Body of pancreas (tissue), 4 donors: ENCODE results near the gene RPAP2. TPM values are rescaled to one million over a fixed set of nuclear protein-coding genes. Genes with fewer than 3 reads are reported as not detected.
"Not testable (repeated sequence)": the region's sequence is repeated elsewhere in the genome, so short reads cannot be mapped to it uniquely, and the experiment has no call there.

Experiments used
- ATAC-seq: fragments of 150-250 bp; one replicate; pipeline ENCODE4 v1.9.1; 2016
- DNase-seq, 4 donors: peaks; one replicate each; pipeline ENCODE4 v3.0.0-alpha.2; 2019
- H3K27ac ChIP-seq, 4 donors: fragments of 200-600 bp; sonication (generic); 1 replicate in 3 of 4; 2 replicates in 1 of 4; pipeline versions ENCODE4 v1.5.1 to v1.6.1; 2016 to 2019; ENCODE audit warnings: mild to moderate bottlenecking in 1 of 4, mixed read lengths in 1 of 4, moderate library complexity in 1 of 4
- H3K27me3 ChIP-seq, 2 donors: fragments of 200-600 bp; sonication (generic); one replicate each; pipeline ENCODE4 v1.6.0; 2016; ENCODE audit warnings: mild to moderate bottlenecking in 1 of 2
- H3K36me3 ChIP-seq, 2 donors: fragments of 200-600 bp; sonication (generic); replicated peaks in 1 of 2; 2 replicates each; pipeline ENCODE4 v1.5.1; 2016; ENCODE audit warnings: low read depth in 2 of 2; ENCODE audit not compliant: insufficient read depth in 1 of 2
- H3K4me1 ChIP-seq: fragments of 200-600 bp; sonication (generic); one replicate; pipeline ENCODE4 v1.6.0; 2016
- H3K4me3 ChIP-seq, 2 donors: fragments of 200-600 bp; sonication (generic); 1 replicate in 1 of 2; 2 replicates in 1 of 2; pipeline ENCODE4 v1.5.1; 2016 to 2019
- H3K9me3 ChIP-seq, 3 donors: fragments of 200-600 bp; sonication (generic); 1 replicate in 2 of 3; 2 replicates in 1 of 3; pipeline ENCODE4 v1.5.1; 2016
- POLR2A ChIP-seq, 3 donors: fragments of 450-650 bp; IDR thresholded peaks; one replicate each; pipeline ENCODE4 v1.6.1; 2016; ENCODE audit warnings: antibody characterized with exemption in 3 of 3, mild to moderate bottlenecking in 2 of 3
- WGBS, 2 donors: methylation state at CpG; one replicate each; pipeline ENCODE4 v1.1.5; 2017; 5-methylcytosine and 5-hydroxymethylcytosine counted together
- intact Hi-C: fragments of 100-400 bp; cut with DNase I; formaldehyde crosslinking; loops from one replicate; pipeline ENCODE4 v1.15.1; 2023
- total RNA-seq, 2 donors: library from RNA; depleted of rRNA; stranded (reverse); fragments of >200 nt; gene quantifications; one replicate each; pipeline ENCODE4 v1.1.0, GENCODE V29; 2016
- TF ChIP-seq, protein P1 (sequence below), 7 experiments: fragments of 450-650 bp in 4 of 7; fragments of 200-600 bp in 3 of 7; sonication (generic) in 3 of 7; IDR thresholded peaks; one replicate each; pipeline ENCODE4 v1.5.1; 2016 to 2019; ENCODE audit warnings: antibody characterized with exemption in 7 of 7

RPAP2 gene
- total RNA-seq, 2 donors from 2014 or later, result 3.9 to 4.9 TPM

- ATAC-seq (no peak), DNase-seq (no peak)
- no peaks in the 10 kb centered on the region for H3K9me3 ChIP-seq
- no peaks in the 10 kb centered on the region for H3K36me3 ChIP-seq
- no peaks in the 10 kb centered on the region for H3K27me3 ChIP-seq
- intact Hi-C loops, result no loop called here
- no peaks in the 10 kb centered on the region for H3K4me1 ChIP-seq
- H3K27ac ChIP-seq, result no peak overlapping the region
- H3K4me3 ChIP-seq, result no peak overlapping the region
- 88 to 96% methylated on average over 1 of the region's 1 CpG for WGBS, 2 donors
- TF ChIP-seq POLR2A (IDR thresholded peaks at IDR 0.05), result no peak
- TF ChIP-seq, protein P1, sequence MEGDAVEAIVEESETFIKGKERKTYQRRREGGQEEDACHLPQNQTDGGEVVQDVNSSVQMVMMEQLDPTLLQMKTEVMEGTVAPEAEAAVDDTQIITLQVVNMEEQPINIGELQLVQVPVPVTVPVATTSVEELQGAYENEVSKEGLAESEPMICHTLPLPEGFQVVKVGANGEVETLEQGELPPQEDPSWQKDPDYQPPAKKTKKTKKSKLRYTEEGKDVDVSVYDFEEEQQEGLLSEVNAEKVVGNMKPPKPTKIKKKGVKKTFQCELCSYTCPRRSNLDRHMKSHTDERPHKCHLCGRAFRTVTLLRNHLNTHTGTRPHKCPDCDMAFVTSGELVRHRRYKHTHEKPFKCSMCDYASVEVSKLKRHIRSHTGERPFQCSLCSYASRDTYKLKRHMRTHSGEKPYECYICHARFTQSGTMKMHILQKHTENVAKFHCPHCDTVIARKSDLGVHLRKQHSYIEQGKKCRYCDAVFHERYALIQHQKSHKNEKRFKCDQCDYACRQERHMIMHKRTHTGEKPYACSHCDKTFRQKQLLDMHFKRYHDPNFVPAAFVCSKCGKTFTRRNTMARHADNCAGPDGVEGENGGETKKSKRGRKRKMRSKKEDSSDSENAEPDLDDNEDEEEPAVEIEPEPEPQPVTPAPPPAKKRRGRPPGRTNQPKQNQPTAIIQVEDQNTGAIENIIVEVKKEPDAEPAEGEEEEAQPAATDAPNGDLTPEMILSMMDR (IDR thresholded peaks at IDR 0.05), result no peak
Measured at GRCh38 chr1:92274939-92275338, 23.9 kb upstream of the RPAP2 start.

- WGBS, 2 donors, result 92 to 98% methylated on average over 3 of the region's 3 CpGs
- H3K9me3 ChIP-seq, result no peaks in the 10 kb centered on the region
- no peaks in the 10 kb centered on the region for H3K36me3 ChIP-seq
- no peak overlapping the region for H3K27ac ChIP-seq
- H3K4me1 ChIP-seq, result no peaks in the 10 kb centered on the region
- TF ChIP-seq, protein P1 (IDR thresholded peaks at IDR 0.05), result no peak
- no peak for TF ChIP-seq POLR2A (IDR thresholded peaks at IDR 0.05)
- H3K27me3 ChIP-seq, result no peaks in the 10 kb centered on the region
- intact Hi-C loops, result no loop called here
- H3K4me3 ChIP-seq, result no peak overlapping the region
- no peak for DNase-seq
- no peak for ATAC-seq
Measured at GRCh38 chr1:92276082-92276481, 22.8 kb upstream of the RPAP2 start.

- Histone ChIP-seq H3K4me1 (no peaks in the 10 kb centered on the region), H3K4me3 (no peak overlapping the region), H3K9me3 (no peaks in the 10 kb centered on the region), H3K36me3 (no peaks in the 10 kb centered on the region), H3K27ac (no peak overlapping the region), H3K27me3 (no peaks in the 10 kb centered on the region)
- TF ChIP-seq, protein P1 (IDR thresholded peaks at IDR 0.05), result no peak
- no peak for TF ChIP-seq POLR2A (IDR thresholded peaks at IDR 0.05)
- ATAC-seq (no peak), DNase-seq (no peak)
- intact Hi-C loops, result no loop called here
- 95% methylated on average over 4 of the region's 4 CpGs for WGBS, 2 donors
Measured at GRCh38 chr1:92277105-92277723, 21.6 kb upstream of the RPAP2 start.

- H3K27ac ChIP-seq, DNase-seq, H3K27me3 ChIP-seq, ATAC-seq, H3K4me1 ChIP-seq, H3K9me3 ChIP-seq, H3K36me3 ChIP-seq, H3K4me3 ChIP-seq, intact Hi-C loops: not testable (repeated sequence)
- WGBS, 2 donors, result 94 to 100% methylated on average over 3 to 15 of the region's 15 CpGs
Measured at GRCh38 chr1:92279781-92280180, 19.1 kb upstream of the RPAP2 start.

DNA sequence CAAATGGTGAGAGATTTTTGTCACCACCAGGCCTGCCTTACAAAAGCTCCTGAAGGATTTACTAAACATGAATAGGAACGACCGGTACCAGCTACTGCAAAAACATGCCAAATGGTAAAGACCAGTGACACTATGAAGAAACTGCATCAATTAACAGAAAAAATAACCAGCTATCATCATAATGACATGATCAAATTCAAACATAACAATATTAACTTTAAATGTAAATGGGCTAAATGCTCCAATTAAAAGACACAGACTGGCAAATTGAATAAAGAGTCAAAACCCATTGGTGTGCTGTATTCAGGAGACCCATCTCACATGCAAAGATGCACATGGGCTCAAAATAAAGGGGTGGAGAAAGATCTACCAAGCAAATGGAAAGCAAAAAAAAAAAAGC is 17.4 kb upstream of the RPAP2 start:
- H3K4me1 ChIP-seq, H3K36me3 ChIP-seq, H3K27ac ChIP-seq, intact Hi-C loops, DNase-seq, H3K27me3 ChIP-seq, ATAC-seq, H3K9me3 ChIP-seq, H3K4me3 ChIP-seq: not testable (repeated sequence)
- WGBS, 2 donors, result 94 to 97% methylated on average over 2 of the region's 2 CpGs

- H3K36me3 ChIP-seq, result no peaks in the 10 kb centered on the region
- TF ChIP-seq, protein P1 (IDR thresholded peaks at IDR 0.05), result peak; percentile 4 to 54 (median 48)
- no peak for TF ChIP-seq POLR2A (IDR thresholded peaks at IDR 0.05)
- ATAC-seq, result peak; percentile 38
- H3K4me1 ChIP-seq, result no peaks in the 10 kb centered on the region
- 10 to 12% methylated on average over 3 of the region's 3 CpGs for whole genome bisulfite sequencing, 2 donors
- H3K9me3 ChIP-seq, result no peaks in the 10 kb centered on the region
- intact Hi-C loops, result no loop called here
- H3K4me3 ChIP-seq, result no peak overlapping the region
- no peak overlapping the region for H3K27ac ChIP-seq
- no peaks in the 10 kb centered on the region for H3K27me3 ChIP-seq
- DNase-seq, result peak in 1 of 4 donors; percentile 8
Measured at GRCh38 chr1:92291372-92291999, 7.4 kb upstream of the RPAP2 start.
